HG03097 (cell line): ENCODE data around the gene THEM5.

Experiments
- ATAC-seq: cut with Tn5 transposase; IDR thresholded peaks from one replicate; pipeline ENCODE4 v1.9.1; 2021; ENCODE audit not compliant: unreplicated experiment, low FRiP score

THEM5 gene

DNA sequence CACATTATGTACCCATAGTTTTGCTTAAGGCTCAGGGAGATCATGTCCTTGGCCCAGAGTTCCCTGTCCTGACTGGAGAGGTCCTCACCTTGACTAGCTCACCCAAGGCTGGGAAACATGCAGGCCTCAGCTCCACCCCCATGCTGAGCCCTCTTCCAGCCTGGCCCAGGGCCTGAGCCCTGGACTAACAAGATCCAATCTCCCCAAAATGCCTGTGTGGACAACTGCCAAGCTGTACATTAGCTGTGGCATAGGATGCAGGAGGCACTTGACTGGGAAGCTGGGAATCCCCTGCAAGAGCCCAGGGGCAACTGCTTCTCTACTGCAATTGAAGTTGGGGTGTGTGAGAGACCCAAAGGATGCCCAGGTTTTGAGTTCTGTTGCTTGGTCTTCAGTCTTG is 50.3 kb downstream of the THEM5 start:
- ATAC-seq: no peak

DNA sequence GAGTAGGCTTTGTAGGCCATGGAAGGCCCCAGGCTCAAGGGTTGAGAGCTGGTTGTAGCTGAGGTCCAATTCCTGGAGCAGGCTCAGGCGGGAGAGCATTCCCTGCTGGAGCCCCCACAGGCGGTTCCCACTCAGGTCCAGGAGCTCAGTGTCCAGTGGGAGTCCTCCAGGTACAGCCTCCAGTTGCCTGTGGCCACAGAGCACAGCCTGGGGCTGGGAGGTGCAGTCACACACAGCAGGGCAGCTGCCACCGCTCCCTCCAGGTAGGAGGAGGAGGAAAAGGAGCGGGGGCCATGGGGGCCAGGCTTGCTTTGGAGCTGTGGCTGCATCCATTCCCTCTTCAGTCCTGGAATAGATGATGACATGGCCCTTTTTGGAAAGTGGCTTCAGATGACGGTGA is 51.1 kb downstream of the THEM5 start:
- no peak for ATAC-seq

DNA sequence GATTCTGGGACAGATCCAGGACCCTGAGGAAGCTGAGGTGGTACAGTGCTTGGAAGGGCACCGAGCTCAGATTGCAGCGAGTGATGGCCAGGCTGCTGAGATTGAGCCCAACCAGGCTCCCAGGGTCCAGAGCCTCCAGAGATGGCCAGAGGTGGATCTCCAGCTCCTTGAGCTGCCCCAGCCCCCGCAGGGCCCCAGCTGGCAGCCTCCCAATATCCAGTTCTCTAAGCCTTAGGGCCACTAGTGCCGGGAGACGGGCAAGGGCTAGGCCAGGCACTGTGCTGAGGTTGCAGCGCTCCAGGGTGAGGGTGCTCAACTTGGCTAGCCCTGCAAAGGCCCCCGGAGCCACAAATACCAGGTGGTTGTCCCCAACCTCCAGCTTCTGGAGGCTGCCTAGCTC is 51.7 kb downstream of the THEM5 start:
- no peak for ATAC-seq

DNA sequence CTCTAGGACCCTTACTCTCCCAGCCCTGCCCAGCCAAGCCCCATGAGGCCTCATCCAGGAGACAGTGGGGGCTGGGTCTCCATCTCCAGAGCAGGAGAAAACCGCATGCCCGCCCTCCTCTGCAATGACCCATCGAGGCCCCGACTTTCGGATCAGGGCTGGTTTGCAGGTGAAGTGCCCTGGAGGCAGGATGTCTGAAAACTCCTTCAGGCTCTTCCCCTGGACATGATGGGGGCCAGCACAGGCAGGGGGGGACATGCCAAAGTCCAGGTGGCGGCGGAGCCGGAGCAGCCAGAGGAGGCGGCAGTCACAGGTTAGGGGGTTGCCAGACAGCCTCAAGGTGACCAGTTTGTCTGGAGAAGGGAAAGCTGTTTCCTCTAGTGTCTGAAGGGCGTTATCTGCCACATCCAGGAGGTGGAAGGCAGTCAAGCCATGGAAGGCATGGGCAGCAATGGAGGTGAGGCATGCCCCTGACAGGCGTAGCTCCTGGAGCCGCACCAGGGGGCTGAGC is 52.1 kb downstream of the THEM5 start:
- ATAC-seq: no peak

DNA sequence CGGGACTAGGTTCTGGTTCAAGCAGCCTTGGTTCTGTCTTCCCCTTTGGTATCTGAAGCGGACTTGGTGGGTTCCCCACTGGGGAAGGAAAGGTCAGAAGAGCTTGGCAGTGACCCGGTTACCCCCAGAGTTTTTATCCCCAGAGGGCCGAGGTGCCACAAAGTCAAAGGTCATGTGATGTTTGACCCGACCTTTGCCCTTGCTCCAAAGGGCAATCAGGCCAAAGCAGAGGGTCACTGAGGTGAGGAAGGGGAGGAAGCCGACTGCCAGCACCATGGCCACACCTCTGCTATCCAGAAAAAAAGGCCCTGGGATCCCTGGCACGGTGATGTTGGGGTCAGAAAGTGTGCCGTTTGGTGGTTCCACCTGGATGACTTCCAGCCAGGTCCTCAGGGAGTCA is 52.7 kb downstream of the THEM5 start:
- ATAC-seq: no peak

DNA sequence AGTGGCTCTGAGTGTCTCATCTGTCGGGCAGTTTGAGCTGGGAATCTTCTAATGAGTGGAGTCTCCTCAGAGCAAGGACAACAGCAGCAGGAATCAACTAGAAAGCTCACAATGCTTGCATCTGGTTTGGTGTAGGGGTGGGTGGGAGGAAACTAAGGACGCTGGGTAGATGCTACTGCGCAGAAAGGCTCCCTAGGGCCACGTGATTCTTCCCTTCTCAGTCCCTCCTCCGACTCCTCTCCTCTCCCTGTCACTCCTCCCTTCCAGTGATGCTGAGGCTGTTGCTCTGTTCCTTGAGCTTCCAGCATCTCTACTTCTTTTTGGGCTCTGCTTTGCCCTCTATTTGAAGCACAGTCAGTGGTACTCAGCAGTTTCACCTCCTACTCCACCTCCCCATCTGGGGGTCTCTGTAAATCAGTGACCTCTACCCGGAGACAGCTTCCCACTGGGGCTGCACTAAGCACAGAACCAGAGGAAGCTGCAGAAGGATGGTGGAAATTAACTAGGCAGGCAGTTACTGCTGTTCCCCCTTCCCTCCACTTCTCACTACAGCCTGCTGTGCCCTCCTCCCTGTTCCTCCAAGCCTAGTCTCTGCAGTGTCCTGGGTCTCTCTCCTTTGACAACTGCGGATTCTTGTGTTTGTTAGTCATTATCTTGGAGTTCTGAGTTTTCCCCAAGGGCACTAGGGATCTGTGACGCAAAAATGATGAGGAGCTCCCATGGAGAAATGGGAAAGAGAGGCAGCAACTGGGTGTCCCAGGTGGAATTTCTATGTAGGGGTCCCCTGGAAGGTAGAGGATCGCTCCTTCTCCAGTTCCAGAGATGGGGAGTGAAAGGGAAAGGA is 54.1 kb downstream of the THEM5 start:
- ATAC-seq: no peak

DNA sequence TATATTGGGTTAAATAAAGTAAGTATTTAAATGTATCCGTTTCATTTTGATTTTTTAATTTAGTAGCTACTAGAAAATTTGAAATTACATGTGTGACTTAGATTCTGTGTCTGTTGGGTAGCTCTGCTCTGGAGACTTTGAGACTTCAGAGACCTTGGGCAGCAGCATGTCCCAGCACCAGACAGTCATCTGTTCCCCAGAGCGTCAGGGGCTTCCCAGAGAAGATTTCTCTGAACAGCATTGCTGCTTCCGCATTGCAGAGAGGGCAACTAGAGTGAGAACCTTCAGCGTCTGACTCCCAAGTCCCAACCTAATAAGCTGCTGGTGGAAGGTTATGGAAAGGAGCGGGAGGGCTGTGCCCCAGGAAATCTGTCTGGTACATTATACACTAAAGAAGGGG is 54.9 kb downstream of the THEM5 start:
- no peak for ATAC-seq
